Skeletal muscle tissue (tissue), 4 donors: ENCODE measurements around the gene ELL3. TPM values are rescaled to one million over a fixed set of nuclear protein-coding genes. Genes with fewer than 3 reads are reported as not detected.
"Not testable (repeated sequence)": the region's sequence is repeated elsewhere in the genome, so short reads cannot be mapped to it uniquely, and the experiment has no call there.

Source experiments
- H3K27ac ChIP-seq: one replicate; pipeline ENCODE4 v1.7.0; 2013; ENCODE audit warnings: mild to moderate bottlenecking, low read depth, low read length, inconsistent platforms
- H3K27me3 ChIP-seq, 3 donors: one replicate each; pipeline ENCODE4 v1.7.0; 2013; ENCODE audit warnings: low read length in 3 of 3; ENCODE audit not compliant: control insufficient read depth in 3 of 3, insufficient read depth in 3 of 3
- H3K36me3 ChIP-seq, 3 donors: one replicate each; pipeline ENCODE4 v1.7.0; 2013; ENCODE audit warnings: low read length in 3 of 3; ENCODE audit not compliant: control insufficient read depth in 3 of 3, insufficient read depth in 3 of 3
- H3K4me1 ChIP-seq, 3 donors: one replicate each; pipeline ENCODE4 v1.7.0; 2013; ENCODE audit warnings: low read length in 3 of 3, mild to moderate bottlenecking in 3 of 3; ENCODE audit not compliant: control insufficient read depth in 3 of 3, insufficient read depth in 3 of 3
- H3K4me3 ChIP-seq, 3 donors: one replicate each; pipeline ENCODE4 v1.7.0; 2013; ENCODE audit warnings: low read length in 3 of 3
- H3K9ac ChIP-seq, 3 donors: one replicate each; pipeline ENCODE4 v1.7.0; 2013; ENCODE audit warnings: low read length in 3 of 3, mild to moderate bottlenecking in 3 of 3, moderate library complexity in 2 of 3, low read depth in 1 of 3
- H3K9me3 ChIP-seq, 3 donors: one replicate each; pipeline ENCODE4 v1.7.0; 2013; ENCODE audit warnings: low read length in 3 of 3; ENCODE audit not compliant: control insufficient read depth in 3 of 3
- total RNA-seq: library from RNA; depleted of rRNA; stranded (reverse); fragments of >200 nt; gene quantifications from one replicate; pipeline ENCODE4 v1.2.3, GENCODE V29; 2014
- donor health status: Osteomylitis.

Gene ELL3
- 4.2 TPM for total RNA-seq

GRCh38 chr15:43776718-43777266 lies at the start of gene ELL3:
TSS of gene ELL3 (minus strand) at chr15:43776966. CDS start at chr15:43776901, 65 bp downstream.
- Histone ChIP-seq H3K9me3 (no peaks in the 10 kb centered on the region), H3K9ac (peak within 1 kb of the TSS; percentile 81 to 89 (median 86)), H3K27ac (peak within 1 kb of the TSS; percentile 78), H3K27me3 (no peaks in the 10 kb centered on the region), H3K36me3 (peaks cover 12 to 19% (median 12%) of the 10 kb centered on the region in 3 donors), H3K4me3 (peak within 1 kb of the TSS; percentile 85 to 88 (median 86)), H3K4me1 (peaks cover 4 to 19% (median 10%) of the 10 kb centered on the region in 3 donors)

GRCh38 chr15:43826029-43826507 lies 49.3 kb upstream of the ELL3 start:
- no peak overlapping the region for H3K9ac ChIP-seq
- no peaks in the 10 kb centered on the region for H3K36me3 ChIP-seq
- H3K4me3 ChIP-seq = peak overlapping the region in 1 of 3 donors; percentile 43
- H3K27me3 ChIP-seq = peaks cover 0 to 3% (median 0%) of the 10 kb centered on the region in 3 donors
- H3K9me3 ChIP-seq = no peaks in the 10 kb centered on the region
- no peak overlapping the region for H3K27ac ChIP-seq
- peaks cover 12 to 19% (median 12%) of the 10 kb centered on the region in 3 donors for H3K4me1 ChIP-seq

- H3K27ac ChIP-seq, H3K36me3 ChIP-seq, H3K9me3 ChIP-seq, H3K4me3 ChIP-seq, H3K27me3 ChIP-seq, H3K9ac ChIP-seq: not testable (repeated sequence)
- H3K4me1 ChIP-seq = peaks cover 12 to 19% (median 12%) of the 10 kb centered on the region in 3 donors
These were observed 48.5 kb upstream of the ELL3 start for GRCh38 chr15:43825305-43825704.

GRCh38 chr15:43824302-43825246 lies 47.8 kb upstream of the ELL3 start, which contains the start of gene MFAP1:
TSS of gene MFAP1 (minus strand) at chr15:43824690. CDS start at chr15:43824569, 121 bp downstream.
- peak within 1 kb of the TSS; percentile 85 for H3K27ac ChIP-seq
- no peaks in the 10 kb centered on the region for H3K9me3 ChIP-seq
- H3K9ac ChIP-seq = peak within 1 kb of the TSS; percentile 88 to 96 (median 94)
- H3K27me3 ChIP-seq = peaks cover 0 to 3% (median 0%) of the 10 kb centered on the region in 3 donors
- H3K4me3 ChIP-seq = peak within 1 kb of the TSS; percentile 89 to 100 (median 100)
- H3K4me1 ChIP-seq = peaks cover 12 to 19% (median 12%) of the 10 kb centered on the region in 3 donors
- H3K36me3 ChIP-seq = peaks cover 0 to 2% (median 0%) of the 10 kb centered on the region in 3 donors

- peaks cover 0 to 3% (median 0%) of the 10 kb centered on the region in 3 donors for H3K27me3 ChIP-seq
- H3K4me1 ChIP-seq = peaks cover 9 to 16% (median 10%) of the 10 kb centered on the region in 3 donors
- no peak overlapping the region for H3K27ac ChIP-seq
- H3K4me3 ChIP-seq = no peak overlapping the region
- H3K9me3 ChIP-seq = no peaks in the 10 kb centered on the region
- peaks cover 0 to 15% (median 0%) of the 10 kb centered on the region in 3 donors for H3K36me3 ChIP-seq
- peak overlapping the region in 1 of 3 donors; percentile 43 for H3K9ac ChIP-seq
These were observed 44.7 kb upstream of the ELL3 start for GRCh38 chr15:43821505-43821904.

- not testable (repeated sequence) for H3K4me1 ChIP-seq, H3K27ac ChIP-seq, H3K4me3 ChIP-seq, H3K9me3 ChIP-seq, H3K9ac ChIP-seq, H3K27me3 ChIP-seq
- H3K36me3 ChIP-seq = peaks cover 35 to 56% (median 50%) of the 10 kb centered on the region in 3 donors
These were observed 38.3 kb upstream of the ELL3 start for GRCh38 chr15:43815064-43815463.

GRCh38 chr15:43808960-43809678 lies 32.4 kb upstream of the ELL3 start:
- Histone ChIP-seq H3K4me3 (no peak overlapping the region), H3K27ac (no peak overlapping the region), H3K9ac (no peak overlapping the region), H3K4me1 (no peaks in the 10 kb centered on the region), H3K36me3 (peaks cover 54 to 88% (median 75%) of the 10 kb centered on the region in 3 donors), H3K9me3 (no peaks in the 10 kb centered on the region), H3K27me3 (no peaks in the 10 kb centered on the region)

- H3K9ac ChIP-seq = no peak overlapping the region
- H3K27ac ChIP-seq = no peak overlapping the region
- H3K36me3 ChIP-seq = peaks cover 48 to 85% (median 69%) of the 10 kb centered on the region in 3 donors
- no peak overlapping the region for H3K4me3 ChIP-seq
- no peaks in the 10 kb centered on the region for H3K27me3 ChIP-seq
- no peaks in the 10 kb centered on the region for H3K9me3 ChIP-seq
- no peaks in the 10 kb centered on the region for H3K4me1 ChIP-seq
These were observed 31.7 kb upstream of the ELL3 start for GRCh38 chr15:43808435-43808950.

- H3K9me3 ChIP-seq, H3K27me3 ChIP-seq, H3K4me3 ChIP-seq, H3K27ac ChIP-seq, H3K9ac ChIP-seq: not testable (repeated sequence)
- Histone ChIP-seq H3K36me3 (peaks cover 36 to 55% (median 54%) of the 10 kb centered on the region in 3 donors), H3K4me1 (peaks cover 23 to 29% (median 26%) of the 10 kb centered on the region in 3 donors)
These were observed 25.9 kb upstream of the ELL3 start for GRCh38 chr15:43802676-43803075.
